ENCODE results near the gene HTR7. TPM values are rescaled to one million over a fixed set of nuclear protein-coding genes. Genes with fewer than 3 reads are reported as not detected.

HTR7 gene
- total and polyA plus RNA-seq, 2 of the 4 experiments (the other 2 are of a cell fraction): 0.43 to 0.72 TPM

DNA sequence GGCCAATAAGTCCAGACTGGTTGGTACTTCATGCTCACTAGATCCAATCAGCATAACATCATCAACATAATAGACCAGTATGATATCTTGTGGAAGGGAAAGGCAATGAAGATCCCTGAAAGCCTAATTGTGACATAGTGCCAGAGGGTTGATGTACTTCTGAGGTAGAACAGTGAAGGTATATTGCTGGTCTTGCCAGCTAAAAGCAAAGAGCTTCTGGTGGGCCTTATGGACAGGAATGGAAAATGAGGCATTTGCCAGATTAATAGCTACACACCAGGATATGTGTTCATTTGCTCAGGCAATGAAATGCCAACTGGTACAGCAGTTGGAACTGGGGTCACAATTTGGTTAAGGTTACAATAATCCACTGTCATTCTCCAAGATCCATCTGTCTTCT is 156.4 kb downstream of the HTR7 start:
- Histone ChIP-seq H3K18ac (ENCODE audit: low read depth, low read length) (no peak overlapping the region), H2BK120ac (ENCODE audit: low read depth, low read length) (no peak overlapping the region), H3K27me3 (ENCODE audit: control insufficient read depth, insufficient read depth, low read length) (no peaks in the 10 kb centered on the region), H3K4me1 (ENCODE audit: control insufficient read depth, insufficient read depth, low read length) (no peaks in the 10 kb centered on the region), H3K79me1 (ENCODE audit: low read depth in 1 of 2, low read length in 2 of 2) (no peaks in the 10 kb centered on the region), H3K36me3 (ENCODE audit: control insufficient read depth, insufficient read depth, low read length) (no peaks in the 10 kb centered on the region), H3K4me2 (ENCODE audit: low read depth, low read length) (no peak overlapping the region), H2AK5ac (ENCODE audit: low read depth, low read length) (no peak overlapping the region), H3K27ac (ENCODE audit: insufficient read depth, low read length) (no peak overlapping the region), H4K5ac (ENCODE audit: low read depth, low read length) (no peak overlapping the region), H2BK15ac (ENCODE audit: low read depth, low read length) (no peak overlapping the region), H2BK5ac (ENCODE audit: low read depth, low read length, poor library complexity, severe bottlenecking) (no peak overlapping the region), H3K56ac (ENCODE audit: extremely low read depth, insufficient read depth, low read length) (no peak overlapping the region), H2AFZ (replicated peaks; ENCODE audit: low read length, poor library complexity) (no peak overlapping the region), H4K91ac (ENCODE audit: insufficient read depth, low read depth, low read length) (no peak overlapping the region), H2AK9ac (replicated peaks; ENCODE audit: low read depth, low read length, poor library complexity) (no peak overlapping the region), H4K8ac (ENCODE audit: low read depth in 2 of 2, low read length in 2 of 2) (no peak overlapping the region), H3K4ac (ENCODE audit: low read depth, low read length) (no peak overlapping the region), H3K9ac (ENCODE audit: low read depth, low read length) (no peak overlapping the region), H2BK20ac (ENCODE audit: low read depth, low read length) (no peak overlapping the region), H3K9me1 (ENCODE audit: insufficient read depth, low read length) (no peaks in the 10 kb centered on the region), H4K20me1 (ENCODE audit: insufficient read depth, low read length) (no peaks in the 10 kb centered on the region), H3K4me3 (ENCODE audit: insufficient read depth, low read depth, low read length) (no peak overlapping the region), H3K14ac (replicated peaks; ENCODE audit: low read depth, low read length) (no peak overlapping the region), H3K9me3 (ENCODE audit: control insufficient read depth, insufficient read depth, low read length) (no peaks in the 10 kb centered on the region), H3K23ac (ENCODE audit: low read depth, low read length) (no peak overlapping the region)
- ChIA-PET CTCF (no interaction called here), POLR2A (ENCODE audit: unreplicated experiment) (no interaction called here)
- DNase-seq (no peak), ATAC-seq (ENCODE audit: low read depth) (no peak)
- no TSS peak for BruUV-seq (replicated peaks)
- in situ Hi-C loops (cut with MboI; ENCODE audit: low sequenced_read_pairs): no loop called here
- intact Hi-C loops (cut with micrococcal nuclease): no loop called here
- dilution Hi-C loops (cut with HindIII; ENCODE audit: low sequenced_read_pairs, unreplicated experiment): no loop called here
- no peak for TF ChIP-seq FOS (IDR thresholded peaks at IDR 0.05; ENCODE audit: low read depth, low read length)

Data from IMR-90 (cell line).